ENCODE results near the gene OR6V1.

The OR6V1 gene, protein sequence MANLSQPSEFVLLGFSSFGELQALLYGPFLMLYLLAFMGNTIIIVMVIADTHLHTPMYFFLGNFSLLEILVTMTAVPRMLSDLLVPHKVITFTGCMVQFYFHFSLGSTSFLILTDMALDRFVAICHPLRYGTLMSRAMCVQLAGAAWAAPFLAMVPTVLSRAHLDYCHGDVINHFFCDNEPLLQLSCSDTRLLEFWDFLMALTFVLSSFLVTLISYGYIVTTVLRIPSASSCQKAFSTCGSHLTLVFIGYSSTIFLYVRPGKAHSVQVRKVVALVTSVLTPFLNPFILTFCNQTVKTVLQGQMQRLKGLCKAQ

DNA sequence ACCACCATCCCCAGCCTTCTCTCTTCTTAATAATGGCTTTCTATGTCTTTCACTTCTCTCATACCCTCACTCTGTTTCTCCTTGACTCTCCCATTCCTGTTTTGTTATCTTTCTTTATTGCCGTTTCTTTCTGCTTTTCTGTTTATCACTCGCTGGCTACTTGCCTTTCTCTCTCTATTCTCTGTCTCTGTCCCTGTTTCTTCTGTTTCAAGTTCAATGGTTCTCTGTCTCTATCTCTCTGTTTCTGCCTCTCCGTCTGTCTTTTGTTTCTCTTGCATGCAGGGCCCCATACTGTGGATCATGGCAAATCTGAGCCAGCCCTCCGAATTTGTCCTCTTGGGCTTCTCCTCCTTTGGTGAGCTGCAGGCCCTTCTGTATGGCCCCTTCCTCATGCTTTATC is at the start of gene OR6V1:
Gene OR6V1 (plus strand): TSS at position 301 of the 400 bp plus-strand sequence. CDS start 0 bp downstream, at position 301.
- DNase-seq (ENCODE audit: low read depth) = no peak

DNA sequence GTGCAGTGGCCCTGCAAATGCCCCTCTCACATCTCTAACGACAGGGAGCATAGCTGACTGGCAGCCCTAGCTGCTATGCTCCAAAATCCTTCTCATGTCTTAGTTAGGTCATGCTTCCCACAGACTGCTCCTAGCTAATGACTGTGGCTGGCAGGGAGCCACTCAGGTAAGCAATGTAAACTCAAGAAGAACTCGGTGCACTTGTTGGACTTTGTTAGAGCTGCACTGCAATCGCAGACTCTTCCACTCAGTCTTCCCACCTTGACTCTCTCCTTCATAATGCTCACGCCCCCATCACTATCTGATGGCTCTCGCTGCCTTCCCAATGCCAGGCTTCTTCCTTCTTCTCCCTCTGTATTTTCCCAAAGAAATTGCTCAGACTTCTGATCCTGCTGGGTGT is 49.2 kb upstream of the OR6V1 start:
- no peak for DNase-seq (ENCODE audit: low read depth)

DNA sequence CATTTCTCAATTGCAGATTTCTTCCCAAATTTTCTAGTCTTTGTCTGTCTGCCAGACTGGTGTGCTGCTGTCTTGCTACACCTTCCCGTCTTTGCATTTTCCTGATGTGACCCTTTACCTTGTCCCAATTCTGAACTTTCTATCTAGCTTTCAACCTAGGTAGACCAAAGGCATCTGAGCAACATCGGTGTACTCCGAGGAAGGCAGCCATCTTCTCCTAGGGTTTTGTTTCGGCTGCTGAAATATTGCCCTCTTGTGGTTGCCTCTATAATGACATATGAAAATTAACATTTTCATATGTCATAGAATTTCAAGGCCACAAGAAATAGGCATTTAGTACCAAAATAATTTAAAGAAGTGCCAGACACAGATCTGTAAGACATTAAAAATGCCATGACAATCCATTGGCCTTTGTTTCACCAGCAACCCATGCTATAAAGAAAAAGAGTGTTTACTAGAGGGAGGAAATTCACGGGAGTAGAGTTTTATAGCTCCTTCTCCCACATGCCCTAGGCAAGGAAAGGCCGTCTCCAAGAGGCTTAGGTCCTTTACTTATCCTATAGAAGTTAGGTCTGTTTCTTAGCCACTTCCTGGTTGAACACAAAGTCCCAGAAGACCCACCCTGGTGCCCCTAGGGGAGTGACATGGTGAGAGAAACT is 48.6 kb upstream of the OR6V1 start:
- DNase-seq (ENCODE audit: low read depth) = no peak

DNA sequence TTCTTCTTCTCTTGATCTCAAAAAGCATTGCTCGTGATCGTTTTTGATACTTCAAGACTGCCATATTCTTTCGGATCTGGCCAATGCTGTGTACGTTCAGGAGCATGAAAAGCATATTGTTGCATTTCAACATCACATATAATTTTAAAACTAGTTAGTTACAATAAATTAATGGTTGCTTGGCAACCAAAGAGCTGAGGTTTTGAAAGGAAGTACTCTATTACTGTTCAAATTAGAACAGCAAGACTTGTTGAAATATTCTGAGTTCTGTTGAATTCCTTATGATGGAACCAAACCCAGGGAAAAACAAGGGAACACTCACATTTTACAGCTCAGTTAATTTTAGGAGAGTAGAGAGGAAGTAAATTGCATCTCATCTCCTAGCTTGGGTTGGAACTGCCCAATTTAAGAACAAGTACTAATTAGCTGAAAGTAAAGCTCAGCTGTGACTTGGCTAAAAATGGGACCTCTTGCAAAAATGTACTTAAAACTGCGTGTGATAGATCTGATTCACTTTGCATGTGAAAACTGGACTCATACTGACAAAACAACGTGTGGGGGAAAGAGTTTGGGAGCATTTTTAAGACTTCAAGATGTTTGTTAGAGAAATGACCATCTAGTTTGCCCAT is 46.4 kb upstream of the OR6V1 start:
- no peak for DNase-seq (ENCODE audit: low read depth)

DNA sequence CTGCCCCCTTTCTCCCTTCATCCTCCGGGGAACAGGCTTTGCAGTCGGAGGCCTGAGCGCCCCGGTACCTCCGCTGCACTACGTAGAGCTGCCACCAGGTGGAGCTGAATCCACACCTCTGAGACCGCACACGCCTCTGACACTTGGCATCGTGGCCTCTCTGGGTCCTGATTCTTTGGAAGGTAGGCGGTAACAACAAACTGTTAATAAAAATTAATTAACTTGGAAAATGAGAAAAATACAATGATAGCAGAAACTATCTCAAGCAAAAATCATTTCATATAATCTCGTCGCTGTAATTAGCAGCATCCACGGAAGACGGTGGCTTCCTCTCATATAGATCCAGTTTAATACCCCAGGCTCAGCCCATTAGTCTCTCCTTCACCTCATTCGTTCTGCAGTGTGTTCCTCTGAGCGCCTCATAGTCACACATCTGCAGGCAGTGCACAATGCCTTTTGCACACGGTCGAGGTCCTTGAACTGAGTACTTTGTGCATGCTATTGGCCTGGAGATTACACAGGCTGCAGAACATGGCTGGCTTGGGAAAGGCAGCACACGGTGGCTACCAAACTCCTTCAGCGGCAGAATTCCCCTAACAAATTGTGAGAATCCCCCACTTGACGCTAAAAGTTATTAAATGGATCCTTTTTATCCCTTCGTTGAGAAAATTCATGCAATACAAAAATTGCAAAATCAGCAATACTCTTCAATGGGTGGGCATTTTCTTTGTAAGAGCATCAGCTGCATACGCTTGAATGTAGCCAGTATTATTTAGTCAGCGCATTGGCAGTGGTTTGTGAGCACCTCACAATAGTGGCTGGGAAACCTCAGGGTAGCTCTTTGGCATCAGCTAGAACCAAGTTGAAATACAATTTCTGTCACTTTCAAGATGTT is 43.9 kb upstream of the OR6V1 start:
- DNase-seq (ENCODE audit: low read depth) = peak; percentile 71

DNA sequence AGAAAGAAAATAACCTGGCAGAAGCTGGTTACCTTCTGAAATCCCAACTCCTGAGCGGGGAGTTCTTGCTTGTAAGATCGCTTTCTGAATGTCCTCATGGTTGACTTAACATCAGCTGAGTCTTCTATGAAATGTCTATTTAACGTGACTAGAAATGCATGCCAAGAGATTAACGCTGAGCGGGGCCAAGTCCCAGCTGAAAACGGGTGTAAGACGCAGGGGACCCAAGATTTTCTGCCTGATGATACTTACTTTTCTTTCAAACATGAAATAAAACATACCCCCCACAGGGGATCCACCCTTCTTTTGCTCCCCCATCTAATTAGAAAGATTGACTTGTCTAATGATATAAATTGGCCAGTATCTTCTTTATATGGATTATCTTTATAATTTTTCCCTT is 40.1 kb upstream of the OR6V1 start:
- DNase-seq (ENCODE audit: low read depth) = no peak

DNA sequence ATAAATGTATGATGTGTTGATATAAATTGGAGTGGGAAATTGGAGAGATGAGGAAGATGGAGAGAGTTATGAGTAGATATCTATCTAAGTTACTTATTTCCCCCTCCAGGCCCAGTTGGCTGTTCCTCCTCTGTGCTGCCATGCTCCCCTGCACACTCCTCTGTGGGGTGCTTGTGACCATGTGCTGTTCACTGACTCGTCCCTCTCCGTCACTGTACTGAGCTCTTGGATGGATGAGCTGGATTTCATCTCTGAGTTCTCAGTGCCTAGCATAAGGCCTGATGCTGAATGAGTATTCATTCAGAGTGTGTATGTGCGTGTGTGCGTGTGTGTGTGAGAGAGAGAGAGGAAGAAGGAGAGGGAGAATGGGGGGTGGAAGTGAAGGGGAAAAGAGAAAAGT is 39.7 kb upstream of the OR6V1 start:
- no peak for DNase-seq (ENCODE audit: low read depth)

DNA sequence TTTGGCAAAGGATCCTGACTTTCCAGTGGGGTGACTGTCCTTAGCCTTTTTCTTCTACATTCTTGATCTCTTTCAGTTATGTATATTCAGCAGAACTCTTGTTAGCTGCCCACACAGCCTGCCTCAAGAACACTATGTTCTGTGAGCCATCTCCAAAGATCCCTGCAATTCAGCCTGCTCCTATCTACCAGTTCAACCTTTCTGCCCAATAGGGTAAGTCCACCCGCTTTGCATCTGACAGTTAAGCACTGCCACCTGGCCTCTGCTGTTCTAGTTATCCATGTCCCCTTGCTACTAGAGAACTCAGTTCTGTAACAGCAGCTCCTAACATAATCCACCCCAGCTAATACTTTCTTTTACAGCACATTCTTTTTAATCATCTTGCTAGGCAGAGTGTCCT is 38.7 kb upstream of the OR6V1 start:
- no peak for DNase-seq (ENCODE audit: low read depth)

DNA sequence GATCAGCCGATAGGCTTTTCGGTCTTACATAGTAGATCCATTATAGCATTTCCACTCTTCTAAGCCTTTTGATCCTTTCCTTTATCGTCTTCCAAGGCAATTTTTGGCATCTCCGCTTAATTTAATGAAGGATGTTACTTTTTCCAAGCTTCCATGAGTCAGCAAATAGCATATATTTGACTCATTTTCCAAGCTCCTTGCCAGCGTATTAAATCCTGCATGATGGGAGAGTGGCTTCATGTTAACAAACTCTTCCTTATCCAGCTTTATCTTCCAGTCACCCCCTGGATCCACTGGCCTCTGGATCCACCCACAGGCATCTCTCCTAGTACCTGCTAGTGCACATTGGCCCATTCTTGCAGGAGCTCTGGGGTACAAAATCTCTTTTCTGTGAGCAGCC is 38.2 kb upstream of the OR6V1 start:
- no peak for DNase-seq (ENCODE audit: low read depth)

DNA sequence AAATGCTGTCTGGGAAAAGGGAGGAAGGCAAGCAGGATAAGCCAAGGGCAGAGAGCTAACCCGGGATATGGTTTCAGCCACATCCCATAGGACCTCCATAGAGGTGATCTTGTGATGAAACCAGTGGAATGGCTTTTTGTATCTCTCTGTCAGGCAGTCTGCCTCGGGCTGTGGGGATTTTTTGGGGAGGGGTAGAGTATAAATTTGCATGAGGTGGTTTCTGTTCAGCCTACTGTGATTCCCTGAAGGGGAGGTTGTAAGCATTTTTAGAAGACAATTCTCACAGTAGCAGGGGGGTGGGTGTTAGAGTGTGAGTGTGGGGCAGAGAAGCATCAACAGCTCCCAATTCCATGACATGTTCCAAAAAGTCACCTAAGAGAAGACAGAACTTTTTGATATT is 37.1 kb upstream of the OR6V1 start:
- DNase-seq (ENCODE audit: low read depth) = no peak

DNA sequence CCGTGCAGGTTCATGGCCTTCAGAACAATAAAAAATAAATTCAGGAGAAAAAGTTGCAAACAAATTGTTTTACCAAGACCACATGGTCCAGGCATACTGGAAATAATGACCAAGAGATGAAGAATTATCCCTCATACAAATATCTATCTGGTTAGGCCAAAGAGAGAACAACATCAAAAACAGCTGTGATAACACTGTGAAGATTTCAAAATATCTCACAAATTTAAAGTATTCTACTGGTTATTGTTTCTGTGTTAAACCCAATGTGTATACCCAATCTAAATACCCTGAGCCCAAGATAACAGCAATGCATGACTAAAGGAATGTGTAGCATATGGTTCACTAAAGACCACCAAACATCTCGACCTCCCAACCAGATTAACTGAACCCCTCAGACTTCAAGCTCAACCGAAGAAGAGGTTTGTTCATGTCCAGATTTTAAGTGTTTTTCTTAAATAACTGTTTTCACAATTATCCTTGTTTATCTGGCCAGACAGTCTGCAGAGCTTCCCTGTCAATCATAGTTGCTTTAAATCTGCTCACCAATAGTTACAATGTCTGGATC is 36.1 kb upstream of the OR6V1 start:
- DNase-seq (ENCODE audit: low read depth) = no peak

DNA sequence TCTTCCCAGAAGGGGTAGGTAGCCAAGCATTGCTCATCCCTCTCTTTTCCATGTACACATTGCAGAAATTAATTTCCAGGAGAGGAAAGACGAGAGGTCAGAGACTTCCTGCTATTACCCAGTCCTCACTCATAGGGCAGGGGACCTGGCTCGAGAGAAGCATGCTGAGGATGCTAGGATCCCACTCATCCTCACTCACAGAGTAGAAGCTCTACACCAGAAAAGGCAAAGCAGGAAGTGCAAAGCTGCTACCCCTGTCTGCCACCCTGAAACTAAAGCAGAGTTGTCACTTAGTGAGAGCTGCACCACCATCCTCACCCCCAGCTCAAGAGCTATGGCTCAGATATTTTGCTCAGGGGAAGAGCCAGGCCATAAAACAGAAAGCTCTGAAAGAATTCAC is 35.1 kb upstream of the OR6V1 start:
- DNase-seq (ENCODE audit: low read depth) = no peak

DNA sequence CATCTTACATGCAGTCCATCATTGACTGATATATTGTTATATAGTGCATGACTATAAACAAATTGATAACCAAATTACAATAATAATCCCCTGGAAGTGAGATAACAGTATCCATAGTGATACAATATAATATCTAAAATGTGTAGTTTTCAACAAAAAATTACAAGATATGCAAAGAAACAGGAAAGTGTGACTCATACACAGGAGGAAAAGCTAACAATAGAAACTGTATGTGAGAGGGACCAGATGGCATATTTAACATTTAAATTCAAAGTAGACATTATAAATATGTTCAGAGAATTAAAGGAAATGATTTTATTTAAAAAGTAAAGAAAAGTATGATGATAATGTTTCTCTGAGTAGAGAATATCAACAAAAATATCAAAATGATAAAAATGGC is 33.2 kb upstream of the OR6V1 start:
- DNase-seq (ENCODE audit: low read depth) = no peak

DNA sequence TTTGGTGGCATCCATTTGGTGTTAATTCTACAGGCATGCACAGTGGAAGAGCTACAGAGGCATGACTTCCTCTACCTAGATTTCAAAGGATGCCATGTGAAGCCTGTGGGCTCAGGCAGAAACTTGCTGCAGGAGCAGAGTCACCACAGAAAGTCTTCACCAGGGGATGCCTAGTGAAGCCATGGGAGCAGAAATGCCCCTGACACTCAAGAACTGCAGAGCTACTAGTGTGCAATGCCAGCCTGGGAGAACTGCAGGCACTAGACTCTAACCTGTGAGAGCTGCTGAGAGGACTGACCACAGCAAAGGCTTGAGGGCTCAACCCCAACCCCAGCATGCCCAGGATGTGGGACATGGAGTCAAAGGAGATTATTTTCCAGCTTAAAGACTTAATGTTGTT is 29.1 kb upstream of the OR6V1 start:
- no peak for DNase-seq (ENCODE audit: low read depth)

DNA sequence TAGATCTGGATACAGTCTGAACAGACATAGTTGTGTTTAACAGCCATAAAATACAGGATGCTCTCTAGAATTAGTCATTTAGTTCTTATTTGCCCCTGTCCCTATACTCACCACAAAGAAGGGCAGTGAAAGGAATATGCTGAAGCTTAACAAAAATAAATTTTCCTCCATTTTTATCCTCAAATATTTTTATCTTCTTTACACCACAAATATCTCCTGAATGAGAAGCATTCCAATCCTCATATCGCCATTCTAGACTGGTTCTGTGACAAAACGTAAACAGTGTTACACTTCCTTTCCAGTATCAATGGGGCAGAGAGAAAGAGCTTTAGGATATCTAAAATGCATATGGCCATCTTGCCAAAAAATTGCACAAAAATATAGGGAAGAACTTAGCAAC is 26.8 kb upstream of the OR6V1 start:
- no peak for DNase-seq (ENCODE audit: low read depth)

DNA sequence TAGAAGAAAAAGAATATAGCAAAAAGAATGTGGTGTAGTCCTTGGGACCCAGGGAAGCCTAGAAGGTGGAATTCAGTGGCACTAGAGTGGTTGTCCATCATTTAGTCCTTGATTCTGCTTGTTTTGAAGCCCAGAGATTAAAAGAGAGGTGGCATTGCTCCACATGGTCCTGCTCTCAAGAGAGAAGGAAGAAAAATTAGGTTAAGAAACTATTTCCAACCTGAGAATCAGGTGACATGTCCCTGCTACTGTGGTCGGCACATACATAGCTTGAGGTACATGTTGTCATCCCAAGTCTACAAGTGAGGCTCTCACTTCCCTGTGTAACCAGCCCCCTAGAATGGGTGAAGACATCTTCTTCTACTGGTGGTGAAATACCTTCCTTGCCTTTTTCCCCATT is 25.1 kb upstream of the OR6V1 start, which contains the start of gene OR9A2:
Gene OR9A2 (minus strand): TSS at position 101 of the 400 bp plus-strand sequence. CDS start 0 bp downstream, at position 101.
- no peak for DNase-seq (ENCODE audit: low read depth)

DNA sequence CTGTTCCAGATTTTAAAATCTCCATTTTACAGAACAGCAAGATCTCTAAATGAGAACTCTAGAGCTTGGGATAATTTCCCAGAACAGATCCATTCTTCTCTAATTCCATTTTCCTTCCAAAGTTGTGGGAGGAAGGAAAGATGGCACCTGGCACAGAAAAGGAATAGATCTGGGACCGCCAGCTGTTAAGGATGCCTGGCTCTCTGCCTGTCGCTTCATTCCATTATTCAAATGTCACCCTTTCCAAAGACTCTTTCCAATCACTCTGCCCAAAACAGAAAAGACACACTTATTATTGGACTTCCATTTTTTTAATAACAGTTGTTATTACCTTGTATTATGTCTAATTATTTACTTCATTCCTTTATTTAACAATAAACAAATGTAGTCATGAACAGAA is 24.5 kb upstream of the OR6V1 start:
- no peak for DNase-seq (ENCODE audit: low read depth)

DNA sequence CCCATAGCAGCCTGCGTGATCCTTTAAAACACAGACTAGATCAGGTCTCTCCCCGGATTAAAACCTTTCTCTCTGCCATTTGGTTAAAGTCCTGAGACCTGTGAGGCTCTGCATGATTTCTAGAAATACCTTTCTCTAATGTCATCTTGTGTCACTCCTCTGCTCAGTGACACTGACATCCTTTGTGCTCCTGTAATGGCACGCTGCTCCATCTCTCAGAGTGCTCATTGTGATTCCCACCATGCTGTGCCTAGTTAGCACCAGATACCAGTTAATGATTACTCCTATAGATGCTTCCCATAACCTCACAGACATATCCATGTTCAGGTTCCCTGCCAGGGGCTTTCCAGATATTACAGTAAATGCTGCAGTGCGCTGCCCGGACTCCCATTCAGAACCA is 13.5 kb upstream of the OR6V1 start:
- no peak for DNase-seq (ENCODE audit: low read depth)

DNA sequence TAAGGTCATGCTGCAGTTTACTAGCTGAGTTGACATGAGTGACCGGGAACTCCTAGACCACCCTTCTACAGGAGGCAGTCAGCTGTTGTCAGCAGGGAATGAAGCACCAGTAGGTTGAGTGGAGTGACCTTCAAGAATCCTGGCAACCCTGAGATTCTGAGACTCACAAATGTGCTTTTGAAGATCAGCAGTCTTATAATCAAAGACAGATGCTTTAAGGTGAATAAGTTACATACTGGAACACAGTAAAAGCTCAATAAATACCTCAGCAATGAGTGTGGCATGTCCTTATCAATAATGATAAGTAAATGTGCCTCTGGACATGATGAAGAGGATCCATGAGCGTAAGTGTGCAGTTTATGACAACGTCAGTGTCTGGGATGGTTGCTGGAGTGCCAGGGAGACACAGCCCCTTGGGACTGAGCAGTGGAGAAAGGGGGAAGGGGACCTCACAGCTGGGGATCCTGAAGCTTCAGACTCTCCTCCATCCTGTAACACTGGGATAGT is 11.9 kb upstream of the OR6V1 start:
- no peak for DNase-seq (ENCODE audit: low read depth)

DNA sequence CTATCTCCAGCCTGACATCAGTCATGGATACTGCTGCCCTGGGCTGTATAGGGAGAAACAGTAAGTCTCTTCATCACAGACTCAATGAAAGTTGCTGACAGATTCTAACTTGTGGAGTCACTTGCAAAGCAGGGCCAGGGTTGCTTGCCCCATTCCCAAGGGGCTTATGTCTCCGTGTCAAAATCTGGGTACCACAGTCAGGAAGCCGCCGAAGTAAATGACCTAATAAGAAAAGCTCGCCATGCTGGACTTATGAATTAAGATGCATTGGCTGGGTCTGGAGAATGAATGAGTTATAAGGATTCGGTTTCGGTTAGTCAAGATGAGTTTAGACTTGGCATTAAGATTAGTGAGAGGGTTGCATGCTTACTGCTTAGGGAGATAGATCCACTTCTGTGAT is 10.8 kb upstream of the OR6V1 start:
- no peak for DNase-seq (ENCODE audit: low read depth)

DNA sequence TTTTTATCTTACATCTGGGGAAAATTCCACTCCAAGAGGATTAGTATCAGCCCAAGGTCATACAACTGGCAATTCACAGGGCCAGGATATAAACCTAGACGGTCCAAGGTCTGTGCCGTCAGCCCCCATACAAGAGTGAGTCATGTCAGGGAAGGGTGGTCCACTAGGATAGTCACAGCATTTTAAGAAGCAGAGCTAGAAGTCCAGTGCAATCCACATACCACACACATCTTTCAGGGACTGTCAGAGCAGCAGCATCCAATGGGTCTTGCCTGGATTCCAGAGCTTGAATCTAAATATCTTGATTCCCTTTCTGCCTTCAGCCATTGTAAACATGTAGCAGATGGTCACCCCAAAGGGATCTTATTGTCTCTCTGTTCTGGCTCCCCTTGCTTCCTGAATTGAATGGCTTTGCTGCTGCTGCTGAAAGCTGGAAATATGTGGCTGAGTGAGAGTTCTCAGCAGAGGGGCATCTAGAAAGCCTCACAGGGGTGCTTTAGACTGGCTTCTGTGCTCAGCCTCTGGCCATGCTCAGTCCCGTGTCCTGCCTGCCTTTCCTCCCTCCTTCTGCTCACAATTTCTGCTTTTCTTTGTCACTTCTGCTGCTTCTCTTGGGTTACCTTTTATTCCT is 9.9 kb upstream of the OR6V1 start:
- no peak for DNase-seq (ENCODE audit: low read depth)
